GM13977 (cell line): ENCODE measurements around the gene THAP8.
A peak's percentile ranks its signal among the peaks of the same experiment; 100 is the strongest.

Source experiments
- DNase-seq: peaks from one replicate; pipeline ENCODE4 v3.0.0; 2012; ENCODE audit warnings: low spot score
- CTCF ChIP-seq: IDR thresholded peaks from 2 replicates; pipeline ENCODE4 v1.5.1; 2012; ENCODE audit warnings: mild to moderate bottlenecking, control low read depth; ENCODE audit not compliant: insufficient read depth; ENCODE audit errors: extremely low read depth, missing control alignments
- in situ Hi-C: fragments of 300-500 bp; cut with MboI; formaldehyde crosslinking; loops from one replicate; pipeline ENCODE4 v1.12.0; 2022; ENCODE audit warnings: low sequenced_read_pairs, low pct_unique_long_range_greater_than_20kb, mixed read lengths, inconsistent platforms; ENCODE audit not compliant: unreplicated experiment

Gene THAP8

GRCh38 chr19:36093687-36094086 is 39.6 kb upstream of the THAP8 start:
- in situ Hi-C loops: no loop called here
- no peak for TF ChIP-seq CTCF
- DNase-seq: no peak

- TF ChIP-seq CTCF: no peak
- peak; percentile 83 for DNase-seq
These were observed 39.1 kb upstream of the THAP8 start for GRCh38 chr19:36093146-36093662.

GRCh38 chr19:36092566-36092965 is 38.5 kb upstream of the THAP8 start:
- no peak for TF ChIP-seq CTCF
- in situ Hi-C loops: no loop called here

More at GRCh38 chr19:36093146-36093662, 39.1 kb upstream of the THAP8 start:
- in situ Hi-C loops: no loop called here

GRCh38 chr19:36090910-36091695 is 37.0 kb upstream of the THAP8 start:
- DNase-seq: no peak
- TF ChIP-seq CTCF: no peak
- in situ Hi-C loops: no loop called here

More at GRCh38 chr19:36092566-36092965, 38.5 kb upstream of the THAP8 start:
- no peak for DNase-seq

- DNase-seq: no peak
- no peak for TF ChIP-seq CTCF
- in situ Hi-C loops: no loop called here
These were observed 35.8 kb upstream of the THAP8 start for GRCh38 chr19:36089847-36090246.

- in situ Hi-C loops: no loop called here
- DNase-seq: no peak
- TF ChIP-seq CTCF: no peak
These were observed 32.2 kb upstream of the THAP8 start for GRCh38 chr19:36086326-36086725.
